Fibroblast of skin of left biceps (primary cell): ENCODE results near the gene MRFAP1.

ENCODE experiments used
- DNase-seq, 2 experiments: peaks; one replicate each; pipeline ENCODE4 v3.0.0-alpha.2; 2013; ENCODE audit warnings: low read depth in 2 of 2

MRFAP1 gene

DNA sequence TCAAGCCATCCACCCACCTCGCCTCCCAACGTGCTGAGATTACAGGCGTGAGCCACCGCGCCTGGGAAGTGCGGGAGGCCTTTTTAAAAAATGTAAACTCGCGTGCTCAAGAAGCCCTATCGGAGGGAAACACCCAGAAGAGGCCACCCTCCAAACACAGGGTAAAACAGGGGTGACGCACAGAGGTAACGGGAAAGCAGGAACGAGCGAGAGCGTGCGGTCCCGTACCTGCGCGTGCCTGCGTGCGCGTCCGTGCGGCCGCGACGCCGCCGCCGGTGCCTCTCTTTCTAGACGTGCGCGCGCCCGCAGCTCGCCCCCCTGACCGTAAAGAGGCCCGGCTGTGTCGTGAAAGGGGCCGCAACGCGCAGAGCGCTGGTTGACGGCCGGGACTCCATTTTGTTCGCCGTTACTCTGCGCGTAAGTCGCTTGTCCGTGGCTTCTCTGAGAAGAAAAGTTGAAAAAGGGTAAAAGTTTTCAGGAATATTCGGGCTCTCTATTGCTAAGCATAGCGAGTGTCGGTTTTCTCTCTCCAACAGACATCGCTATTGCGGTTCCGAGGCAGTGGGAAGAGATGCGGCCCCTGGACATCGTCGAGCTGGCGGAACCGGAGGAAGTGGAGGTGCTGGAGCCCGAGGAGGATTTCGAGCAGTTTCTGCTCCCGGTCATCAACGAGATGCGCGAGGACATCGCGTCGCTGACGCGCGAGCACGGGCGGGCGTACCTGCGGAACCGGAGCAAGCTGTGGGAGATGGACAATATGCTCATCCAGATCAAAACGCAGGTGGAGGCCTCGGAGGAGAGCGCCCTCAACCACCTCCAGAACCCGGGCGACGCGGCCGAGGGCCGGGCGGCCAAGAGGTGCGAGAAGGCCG lies at the start of gene MRFAP1:
TSS of gene MRFAP1 (plus strand) at position 394 of the 872 bp plus-strand sequence. CDS start at position 572, 178 bp downstream.
- peak; percentile 81 to 86 for DNase-seq

DNA sequence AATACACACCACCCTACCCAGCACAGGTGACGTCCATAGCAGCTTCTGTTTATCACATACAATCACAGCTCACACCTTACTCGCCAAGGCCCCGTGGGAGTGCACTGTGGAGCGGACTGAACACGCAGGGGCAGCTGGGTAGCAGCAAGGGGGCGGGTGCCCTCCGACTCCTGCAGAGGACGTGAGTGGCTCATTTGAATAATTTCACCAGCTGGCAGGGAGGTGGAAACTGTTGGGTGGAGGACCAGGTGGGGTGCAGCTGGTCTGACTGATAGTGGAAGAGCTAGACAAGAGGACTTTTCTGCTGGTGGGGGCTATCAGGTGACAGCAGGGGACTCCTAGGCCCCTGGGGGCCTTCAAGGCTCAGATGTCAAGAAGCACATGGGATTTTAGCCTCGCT lies 49.2 kb upstream of the MRFAP1 start:
- no peak for DNase-seq

DNA sequence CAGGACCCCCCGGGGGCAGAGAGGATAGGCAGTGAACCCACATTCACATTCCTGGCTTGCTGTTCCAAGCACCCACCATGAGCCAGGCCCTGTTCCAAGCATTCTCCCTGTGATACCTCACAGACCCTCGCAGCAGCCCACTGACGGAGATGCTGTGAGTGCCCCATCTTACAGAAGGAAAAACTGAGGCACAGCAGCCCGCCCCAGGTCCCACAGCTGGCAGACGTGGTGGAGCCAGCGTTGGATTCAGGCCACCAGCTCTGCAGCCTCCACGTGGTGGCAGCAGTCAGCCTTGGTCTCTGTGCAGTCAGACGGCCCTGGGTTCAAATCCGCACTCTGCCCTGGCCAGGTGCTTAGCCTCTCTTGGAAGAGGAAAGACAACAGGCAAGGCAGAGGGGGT lies 48.7 kb upstream of the MRFAP1 start:
- DNase-seq, result no peak

DNA sequence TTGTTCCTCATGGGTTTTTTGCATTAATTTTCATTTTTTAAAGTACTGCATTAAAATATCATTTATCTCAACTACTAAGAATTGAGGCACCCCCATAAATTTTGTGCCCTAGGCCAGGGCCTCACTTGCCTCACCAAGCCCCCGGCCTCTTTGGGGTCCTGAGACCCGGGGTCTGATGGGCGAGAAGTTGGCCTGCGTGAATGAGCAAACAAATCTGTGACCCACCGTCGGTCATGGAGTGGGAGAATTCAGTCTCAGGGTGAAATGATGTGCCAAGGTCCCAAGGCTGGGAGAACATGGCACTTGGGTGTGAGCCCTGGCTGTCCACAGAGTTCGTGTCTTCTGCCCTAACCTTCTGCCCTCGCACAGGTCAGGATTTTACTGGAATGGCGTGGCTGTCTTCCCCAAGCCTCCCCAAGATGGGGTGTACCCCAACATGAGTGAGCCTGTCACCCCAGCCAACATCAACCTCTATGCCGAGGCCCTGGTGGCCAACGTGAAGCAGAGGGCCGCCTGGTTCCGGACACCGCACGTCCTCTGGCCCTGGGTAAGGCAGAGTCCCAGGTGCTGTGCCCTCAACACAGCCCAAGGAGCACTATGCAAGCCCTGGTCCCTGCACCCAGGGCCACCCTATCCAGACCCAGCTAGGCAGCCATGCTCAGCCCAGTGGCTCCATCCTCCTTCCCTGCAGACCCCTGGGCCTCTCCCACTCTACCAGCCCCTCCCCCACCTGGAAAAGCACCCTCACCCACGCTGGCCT lies 47.5 kb upstream of the MRFAP1 start:
- DNase-seq, result no peak

DNA sequence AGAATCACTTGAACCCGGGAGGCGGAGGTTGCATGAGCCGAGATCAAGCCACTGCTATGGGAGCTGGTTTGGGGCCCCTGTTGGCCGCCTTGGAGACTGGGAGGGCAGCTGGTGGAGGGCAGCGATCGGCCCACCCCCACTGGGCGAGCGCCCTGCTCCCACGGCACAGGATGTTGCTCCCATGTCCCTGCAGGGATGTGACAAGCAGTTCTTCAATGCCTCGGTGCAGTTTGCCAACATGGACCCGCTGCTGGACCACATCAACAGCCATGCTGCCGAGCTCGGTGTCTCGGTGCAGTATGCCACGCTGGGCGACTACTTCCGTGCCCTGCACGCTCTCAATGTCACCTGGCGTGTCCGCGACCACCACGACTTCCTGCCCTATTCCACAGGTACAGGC lies 46.1 kb upstream of the MRFAP1 start:
- no peak for DNase-seq

DNA sequence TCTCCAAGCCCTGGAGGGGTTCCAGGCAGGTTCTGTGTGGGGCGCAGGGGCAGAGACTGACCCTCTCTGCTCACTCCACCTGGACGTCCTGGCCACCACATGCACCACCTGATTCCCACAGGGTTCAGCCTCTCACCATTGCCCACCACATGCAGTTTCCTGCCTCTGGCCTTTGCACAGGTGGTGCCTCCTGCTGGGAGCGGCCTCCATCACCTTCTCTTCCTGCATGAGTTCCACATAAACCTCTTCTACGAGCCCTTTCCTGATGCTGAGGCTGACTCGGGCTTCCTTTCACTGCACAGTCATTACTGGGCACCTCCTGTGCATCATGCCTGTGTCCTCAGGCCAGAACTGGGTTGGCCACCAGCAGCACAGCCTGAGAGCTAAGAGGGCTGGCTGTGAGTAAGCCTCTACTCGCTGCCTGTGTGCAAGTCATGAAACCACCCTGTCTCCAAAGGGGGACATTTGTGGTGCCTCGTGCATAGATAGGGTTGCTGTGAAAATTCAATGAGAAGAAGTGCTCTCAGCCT lies 45.6 kb upstream of the MRFAP1 start:
- DNase-seq, result no peak

DNA sequence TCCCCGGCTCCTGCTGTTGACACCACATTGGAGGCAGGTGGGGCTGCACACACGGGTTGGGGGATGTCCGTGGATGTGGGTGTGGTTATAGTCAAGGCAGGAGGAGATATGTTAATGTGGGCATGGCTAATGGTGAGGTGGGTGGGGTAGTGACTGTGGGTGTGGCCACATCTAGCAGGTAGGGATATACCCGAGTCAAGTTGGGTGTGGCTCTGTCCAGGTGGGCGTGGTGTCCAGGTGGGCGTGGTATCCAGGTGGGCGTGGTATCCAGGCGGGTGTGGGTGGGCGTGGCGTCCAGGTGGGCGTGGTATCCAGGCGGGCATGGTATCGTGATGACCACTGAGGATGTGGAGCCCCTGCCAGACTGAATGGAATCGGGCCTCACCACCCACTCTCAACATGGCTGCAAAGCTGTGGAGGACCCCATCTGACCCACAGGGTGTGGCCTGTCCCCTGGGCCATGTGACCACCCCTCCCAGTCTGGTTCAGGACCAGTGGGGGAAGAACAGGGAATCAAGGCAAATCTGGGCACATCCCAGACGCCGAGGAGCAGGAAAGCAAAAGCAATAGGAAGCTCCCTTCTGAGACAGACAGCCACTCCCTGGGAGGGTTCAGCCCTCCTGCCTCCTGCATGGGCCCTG lies 44.5 kb upstream of the MRFAP1 start:
- no peak for DNase-seq

DNA sequence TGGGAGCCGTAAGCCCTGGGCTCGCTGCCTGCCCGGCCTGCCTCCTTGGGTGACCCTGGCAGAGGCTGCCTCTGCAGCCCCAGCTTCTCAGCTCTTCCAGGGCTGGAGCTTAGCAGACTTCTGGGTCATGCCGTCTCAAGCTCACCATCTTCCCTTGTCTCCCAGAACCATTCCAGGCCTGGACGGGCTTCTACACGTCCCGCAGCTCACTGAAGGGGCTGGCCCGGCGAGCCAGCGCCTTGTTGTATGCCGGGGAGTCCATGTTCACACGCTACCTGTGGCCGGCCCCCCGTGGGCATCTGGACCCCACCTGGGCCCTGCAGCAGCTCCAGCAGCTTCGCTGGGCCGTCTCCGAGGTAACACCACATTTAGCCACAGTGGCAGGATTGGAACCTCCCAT lies 43.5 kb upstream of the MRFAP1 start:
- DNase-seq, result no peak

DNA sequence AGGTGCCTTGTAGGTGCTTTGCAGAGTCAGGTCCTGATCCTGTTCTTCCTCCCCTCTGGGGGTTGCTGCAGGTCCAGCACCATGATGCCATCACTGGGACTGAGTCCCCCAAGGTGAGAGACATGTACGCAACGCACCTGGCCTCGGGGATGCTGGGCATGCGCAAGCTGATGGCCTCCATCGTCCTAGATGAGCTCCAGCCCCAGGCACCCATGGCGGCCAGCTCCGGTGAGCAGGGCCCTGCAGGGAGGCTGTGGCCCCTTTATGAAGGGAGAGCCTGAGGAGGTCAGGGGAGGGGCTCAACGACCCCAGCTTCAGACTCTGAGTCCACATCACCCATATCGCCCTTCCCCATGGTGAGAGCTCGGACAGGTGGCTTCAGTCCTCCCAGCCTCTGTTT lies 42.4 kb upstream of the MRFAP1 start:
- DNase-seq, result no peak

DNA sequence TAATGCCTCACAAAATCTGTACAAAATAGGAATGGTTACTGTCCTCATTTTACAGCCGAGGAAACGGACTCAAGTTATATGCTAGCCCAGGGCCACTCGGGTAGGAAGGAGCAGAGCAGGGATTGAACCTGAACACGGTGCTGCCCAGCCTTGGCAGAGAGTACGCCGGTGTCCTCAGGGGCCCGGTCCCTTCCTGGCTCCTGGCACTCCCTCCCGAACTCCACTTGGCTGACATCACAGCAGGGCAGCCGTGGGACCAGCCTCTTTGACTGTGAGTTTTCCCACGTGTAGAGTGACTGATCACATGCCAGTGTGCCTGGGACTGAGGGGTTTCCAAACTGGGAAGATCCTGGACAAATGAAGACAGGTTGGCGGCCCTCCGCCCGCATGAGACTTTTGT lies 41.8 kb upstream of the MRFAP1 start:
- DNase-seq, result no peak

DNA sequence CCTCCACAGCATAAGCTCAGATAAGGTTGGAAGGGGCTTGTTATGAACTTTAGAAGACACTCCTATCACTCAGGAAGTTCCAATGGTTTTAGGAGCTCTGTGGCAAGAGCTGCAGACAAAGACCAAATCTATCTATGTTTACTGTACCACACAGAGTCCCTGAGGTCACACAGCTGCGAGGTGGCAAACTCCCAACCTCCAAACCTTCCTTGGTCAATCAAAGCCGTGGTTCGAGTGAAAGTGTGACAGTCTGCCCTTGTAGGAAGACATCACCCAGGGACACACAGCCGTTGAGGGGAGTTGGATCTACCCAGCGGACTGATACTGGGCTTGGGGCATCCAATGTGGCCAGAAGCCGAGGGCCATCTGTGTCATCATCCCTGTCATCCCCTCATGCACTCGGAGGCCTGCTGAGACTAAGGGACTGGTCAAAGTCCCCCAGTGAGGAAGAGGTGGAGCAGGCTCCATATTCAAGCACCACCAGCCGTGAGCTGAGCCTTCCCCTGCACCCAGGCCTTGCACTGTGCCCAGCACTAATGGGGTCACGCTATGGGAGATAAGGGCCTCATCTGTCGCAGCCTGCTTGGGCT lies 38.7 kb upstream of the MRFAP1 start:
- no peak for DNase-seq

DNA sequence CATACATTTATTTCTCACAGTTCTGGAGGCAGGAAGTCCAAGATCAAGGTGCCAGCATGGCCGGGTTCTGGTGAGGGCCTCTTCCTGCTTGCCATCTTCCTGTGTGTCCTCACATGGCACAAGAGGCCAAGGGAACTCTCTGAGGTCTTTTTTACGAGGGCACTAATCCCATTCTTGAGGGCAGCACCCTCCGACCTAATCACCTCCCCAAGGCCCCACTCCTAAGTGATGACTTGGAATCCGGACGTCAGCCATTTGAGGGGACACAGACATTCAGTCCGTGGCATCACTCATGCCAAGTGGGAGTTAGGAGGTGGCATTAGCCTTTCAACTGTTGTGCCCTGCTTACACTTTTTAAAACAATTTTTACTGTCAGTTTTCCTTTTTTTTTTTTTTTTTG lies 38.2 kb upstream of the MRFAP1 start:
- no peak for DNase-seq

DNA sequence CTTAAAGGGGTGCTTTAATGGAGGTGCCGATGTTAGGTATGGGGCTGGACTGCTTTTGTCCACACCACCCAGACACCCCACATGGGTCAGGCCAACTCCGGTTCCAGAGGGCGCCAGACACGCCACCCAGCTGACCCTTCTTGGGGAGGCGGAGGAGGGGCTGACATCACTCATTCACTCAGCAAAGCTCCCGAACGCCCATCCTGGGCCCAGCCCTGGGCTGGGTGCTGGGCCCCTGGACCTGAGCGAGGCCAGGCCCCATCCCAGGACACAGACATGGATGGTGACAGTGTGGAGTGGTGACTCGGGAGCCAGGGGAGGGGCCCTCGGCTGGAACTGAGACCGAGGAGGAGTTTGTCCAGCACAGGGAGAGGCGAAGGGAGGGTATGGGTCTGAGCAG lies 37.4 kb upstream of the MRFAP1 start:
- DNase-seq, result no peak

DNA sequence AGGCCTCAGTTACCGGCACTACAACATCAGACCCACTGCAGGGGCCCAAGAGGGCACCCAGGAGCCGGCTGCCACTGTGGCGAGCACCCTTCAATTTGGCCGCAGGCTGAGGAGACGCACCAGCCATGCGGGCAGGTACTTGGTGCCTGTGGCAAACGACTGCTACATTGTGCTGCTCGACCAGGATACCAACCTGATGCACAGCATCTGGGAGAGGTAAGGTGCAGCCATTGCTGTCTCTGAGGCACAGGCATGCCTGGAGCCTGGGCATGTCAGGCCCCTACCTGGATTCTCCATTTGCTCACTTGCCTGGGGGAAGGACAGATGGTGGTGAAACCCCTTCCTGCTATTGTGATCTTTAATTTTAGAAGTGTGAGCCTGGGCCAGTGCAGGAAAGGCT lies 35.4 kb upstream of the MRFAP1 start:
- DNase-seq, result no peak

DNA sequence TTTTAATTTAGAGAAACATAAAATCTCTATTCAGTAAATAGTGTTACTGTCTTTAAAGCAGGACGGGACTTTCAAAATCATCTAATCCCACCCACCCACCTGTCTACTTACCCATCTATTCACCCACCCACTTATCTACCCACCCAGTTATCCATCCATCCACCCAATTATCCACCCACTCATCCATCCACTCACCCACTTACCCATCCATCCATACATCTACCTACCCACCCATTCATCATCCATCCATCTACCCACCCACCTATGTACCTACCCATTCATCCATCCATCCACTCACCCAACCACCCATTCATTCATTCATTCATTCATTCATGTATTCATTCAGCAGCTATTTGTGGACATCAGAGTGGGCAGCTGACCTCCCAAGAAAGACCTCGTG lies 34.9 kb upstream of the MRFAP1 start:
- DNase-seq, result no peak

DNA sequence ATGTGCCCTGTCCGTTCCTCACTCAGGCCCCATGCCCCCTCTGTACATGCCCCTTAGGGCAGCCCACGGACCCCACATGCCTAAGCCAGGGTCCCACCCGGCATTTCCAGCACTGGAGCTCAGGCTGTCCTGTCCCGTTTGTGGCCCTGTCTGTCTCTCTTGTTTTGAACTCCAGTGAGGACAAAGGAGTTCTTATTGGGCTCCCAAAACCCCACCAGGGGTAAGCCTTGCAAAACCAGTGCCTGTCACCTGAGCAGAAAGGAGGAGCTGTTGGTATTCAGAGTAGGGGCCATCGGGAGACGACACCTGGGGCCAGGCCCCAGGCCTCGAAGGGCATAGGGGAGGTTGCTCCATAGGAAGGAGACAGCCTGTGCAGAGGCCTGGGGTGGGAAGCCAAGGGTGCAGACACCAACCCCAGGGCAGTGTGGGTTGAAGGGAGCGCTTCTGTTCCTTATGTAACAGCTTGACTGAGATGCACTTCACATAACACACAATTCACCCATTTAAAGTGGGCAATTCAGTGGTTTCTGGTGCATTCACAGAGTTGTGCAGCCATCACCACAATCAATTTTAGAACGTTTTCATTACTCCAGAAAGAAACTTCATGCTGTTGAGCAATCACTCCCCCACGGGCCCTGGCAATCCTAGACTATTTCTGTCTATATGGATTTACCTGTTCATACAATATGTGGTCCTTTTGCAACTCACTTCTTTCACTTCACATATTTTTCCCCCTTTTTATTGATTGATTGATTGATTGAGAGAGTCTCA lies 33.8 kb upstream of the MRFAP1 start:
- DNase-seq, result no peak

DNA sequence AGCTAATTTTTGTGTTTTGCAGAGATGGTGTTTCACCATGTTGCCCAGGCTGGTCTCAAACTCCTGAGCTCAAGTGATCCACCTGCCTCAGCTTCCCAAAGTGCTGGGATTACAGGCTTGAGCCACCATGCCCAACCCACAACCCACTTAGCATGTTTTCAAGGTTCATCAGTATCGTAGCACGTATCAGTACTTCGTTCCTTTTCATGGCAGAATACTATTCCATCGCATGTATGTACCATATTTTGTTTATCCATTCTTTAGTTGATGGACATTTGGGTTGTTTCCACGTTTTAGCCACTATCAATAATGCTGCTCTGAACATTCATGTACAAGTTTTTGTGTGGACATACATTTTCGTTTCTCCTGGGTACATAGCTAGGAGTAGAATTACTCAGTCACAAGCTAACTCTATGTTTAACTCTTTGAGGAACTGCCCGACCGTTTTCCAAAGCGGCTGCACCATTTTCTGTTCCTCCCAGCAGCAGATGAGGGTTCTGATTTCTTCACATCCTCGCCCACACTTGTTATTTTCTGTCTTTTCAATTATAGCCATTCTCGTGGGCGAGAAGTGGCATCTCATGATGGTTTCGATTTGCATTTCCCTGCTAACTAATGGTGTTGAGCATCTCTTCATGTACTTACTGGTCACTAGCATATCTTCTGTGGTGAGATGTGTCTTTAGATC lies 33.0 kb upstream of the MRFAP1 start:
- DNase-seq, result no peak

DNA sequence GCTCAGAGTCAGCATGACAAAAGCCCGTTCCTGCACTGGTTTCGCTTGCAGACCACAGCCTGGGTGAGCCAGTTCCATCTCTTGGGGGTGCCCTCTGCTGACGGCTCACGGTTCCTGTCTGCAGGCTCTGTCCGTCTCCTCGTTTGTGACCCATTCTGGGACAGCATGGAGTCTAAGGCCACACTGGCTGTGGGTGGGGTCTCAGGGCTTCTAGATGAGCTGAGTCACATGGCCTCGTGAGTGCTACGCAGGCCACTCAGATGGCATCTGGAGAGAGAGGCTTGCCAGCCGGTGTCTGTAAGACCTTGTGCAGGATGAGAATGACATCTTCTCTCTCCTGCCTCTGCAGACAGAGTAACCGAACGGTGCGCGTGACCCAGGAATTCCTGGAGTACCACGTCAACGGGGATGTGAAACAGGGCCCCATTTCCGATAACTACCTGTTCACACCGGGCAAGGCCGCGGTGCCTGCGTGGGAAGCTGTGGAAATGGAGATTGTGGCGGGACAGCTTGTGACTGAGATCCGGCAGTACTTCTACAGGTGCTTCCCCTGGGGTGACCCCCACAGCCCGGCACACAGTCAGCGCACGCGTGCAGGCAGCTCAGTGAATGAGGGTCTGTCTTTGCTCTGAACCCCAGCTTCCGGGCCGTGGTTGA lies 31.6 kb upstream of the MRFAP1 start:
- no peak for DNase-seq

DNA sequence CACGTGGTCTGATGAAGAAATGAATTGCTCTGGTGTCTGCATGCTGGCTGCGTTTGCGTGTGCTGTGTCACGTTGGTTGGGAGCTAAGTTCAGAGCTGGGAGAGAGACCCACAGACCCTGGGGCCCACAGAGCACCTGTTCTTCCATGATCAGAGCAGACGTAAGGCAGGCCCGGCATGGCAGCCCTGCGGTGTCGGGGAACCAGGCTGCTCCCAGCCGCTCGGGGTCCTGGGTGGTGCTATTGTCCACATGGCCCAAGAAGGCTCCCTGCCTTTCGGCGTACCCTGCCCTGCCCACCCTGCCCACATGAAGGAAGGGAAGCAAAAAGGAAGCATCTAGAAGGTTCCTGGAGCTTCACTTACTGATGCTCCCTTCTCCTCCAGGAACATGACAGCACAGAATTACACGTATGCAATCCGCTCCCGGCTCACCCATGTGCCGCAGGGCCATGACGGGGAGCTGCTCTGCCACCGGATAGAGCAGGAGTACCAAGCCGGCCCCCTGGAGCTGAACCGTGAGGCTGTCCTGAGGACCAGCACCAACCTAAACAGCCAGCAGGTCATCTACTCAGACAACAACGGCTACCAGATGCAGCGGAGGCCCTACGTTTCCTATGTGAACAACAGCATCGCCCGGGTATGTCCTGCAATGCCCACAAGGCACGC lies 30.9 kb upstream of the MRFAP1 start:
- no peak for DNase-seq
